22Rv1 (cell line): ENCODE measurements around the gene DOCK11.

Experiments used
- ZFX ChIP-seq: fragments of 450-650 bp; IDR thresholded peaks from 2 replicates; pipeline ENCODE4 v1.6.1; 2017; ENCODE audit warnings: antibody characterized with exemption, borderline replicate concordance
- TF ChIP-seq, protein P1 (sequence below): fragments of 450-650 bp; IDR thresholded peaks from 2 replicates; pipeline ENCODE4 v1.5.1; 2017; ENCODE audit warnings: mild to moderate bottlenecking

DNA sequence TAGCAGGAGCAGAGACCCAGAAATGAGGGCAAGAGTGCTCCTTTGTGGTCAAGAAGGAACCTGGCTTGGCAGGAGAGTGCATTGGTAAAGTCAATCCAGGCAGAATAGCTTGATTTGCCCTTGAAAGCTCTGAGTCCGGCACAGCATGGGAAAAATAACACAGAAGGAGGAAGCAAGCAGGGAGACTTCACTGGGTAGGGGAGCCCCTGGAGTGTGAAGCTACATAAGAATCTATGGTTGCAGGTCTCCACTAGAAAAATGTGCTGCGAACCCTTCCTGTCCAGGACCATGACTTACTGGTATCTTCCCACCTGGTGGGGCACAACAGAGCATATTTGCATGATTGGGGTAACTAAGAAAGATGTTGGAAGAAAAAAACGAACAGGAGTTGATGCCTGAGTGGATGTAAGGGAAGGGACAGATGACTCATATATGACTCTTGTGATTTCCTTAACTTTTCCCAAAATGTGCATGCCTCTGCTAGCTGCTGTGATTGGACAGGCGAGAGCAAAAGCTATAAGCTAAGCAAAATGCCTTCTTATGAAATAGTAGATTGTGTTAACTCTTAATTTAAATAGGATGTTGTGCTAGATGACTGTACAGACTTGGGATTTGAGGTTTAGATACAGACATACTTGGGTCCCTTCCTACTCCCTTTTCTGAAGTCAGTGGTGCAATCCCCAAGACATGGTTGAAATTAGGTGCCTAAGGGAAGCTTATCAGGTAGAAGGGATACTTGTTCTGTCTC lies 235.1 kb downstream of the DOCK11 start:
- TF ChIP-seq, protein P1, sequence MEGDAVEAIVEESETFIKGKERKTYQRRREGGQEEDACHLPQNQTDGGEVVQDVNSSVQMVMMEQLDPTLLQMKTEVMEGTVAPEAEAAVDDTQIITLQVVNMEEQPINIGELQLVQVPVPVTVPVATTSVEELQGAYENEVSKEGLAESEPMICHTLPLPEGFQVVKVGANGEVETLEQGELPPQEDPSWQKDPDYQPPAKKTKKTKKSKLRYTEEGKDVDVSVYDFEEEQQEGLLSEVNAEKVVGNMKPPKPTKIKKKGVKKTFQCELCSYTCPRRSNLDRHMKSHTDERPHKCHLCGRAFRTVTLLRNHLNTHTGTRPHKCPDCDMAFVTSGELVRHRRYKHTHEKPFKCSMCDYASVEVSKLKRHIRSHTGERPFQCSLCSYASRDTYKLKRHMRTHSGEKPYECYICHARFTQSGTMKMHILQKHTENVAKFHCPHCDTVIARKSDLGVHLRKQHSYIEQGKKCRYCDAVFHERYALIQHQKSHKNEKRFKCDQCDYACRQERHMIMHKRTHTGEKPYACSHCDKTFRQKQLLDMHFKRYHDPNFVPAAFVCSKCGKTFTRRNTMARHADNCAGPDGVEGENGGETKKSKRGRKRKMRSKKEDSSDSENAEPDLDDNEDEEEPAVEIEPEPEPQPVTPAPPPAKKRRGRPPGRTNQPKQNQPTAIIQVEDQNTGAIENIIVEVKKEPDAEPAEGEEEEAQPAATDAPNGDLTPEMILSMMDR = no peak
- TF ChIP-seq ZFX = no peak
